Tibial nerve (tissue), 4 donors: ENCODE results near the gene FMN2.

ENCODE experiments used
- EP300 ChIP-seq, 2 donors: sonication (generic); formaldehyde crosslinking; IDR thresholded peaks; one replicate each; pipeline ENCODE4 v1.6.1; 2017; ENCODE audit warnings: antibody characterized with exemption in 2 of 2, mild to moderate bottlenecking in 1 of 2
- POLR2A ChIP-seq, 2 donors: fragments of 450-650 bp; IDR thresholded peaks; one replicate each; pipeline ENCODE4 v1.6.1; 2017; ENCODE audit warnings: antibody characterized with exemption in 2 of 2, mild to moderate bottlenecking in 2 of 2, moderate library complexity in 2 of 2
- TF ChIP-seq, protein P1 (sequence below), 5 experiments: fragments of 200-600 bp in 3 of 5; fragments of 450-650 bp in 2 of 5; sonication (generic) in 3 of 5; IDR thresholded peaks; one replicate each; pipeline ENCODE4 v1.5.1; 2016 to 2019; ENCODE audit warnings: antibody characterized with exemption in 5 of 5, mild to moderate bottlenecking in 3 of 5, moderate library complexity in 2 of 5

DNA sequence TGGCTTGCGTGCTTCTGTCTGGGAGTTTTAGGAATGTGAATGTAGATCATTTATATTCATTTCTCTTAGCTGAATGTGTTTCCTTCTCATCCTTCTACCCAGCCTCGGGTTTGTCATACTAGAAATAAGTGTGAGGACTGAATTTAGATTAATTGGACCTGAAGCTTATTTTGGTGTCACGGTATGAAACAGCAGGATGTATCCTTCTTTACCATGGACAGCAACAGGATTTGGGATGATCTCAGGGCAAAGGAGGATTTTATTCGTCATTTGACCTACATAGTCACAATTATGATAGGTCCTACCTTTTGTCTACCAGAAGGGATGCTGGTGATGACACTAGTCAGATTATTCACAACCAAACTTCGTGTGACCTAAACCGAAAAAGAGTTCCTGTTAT, 127.4 kb downstream of the FMN2 start:
- TF ChIP-seq, protein P1, sequence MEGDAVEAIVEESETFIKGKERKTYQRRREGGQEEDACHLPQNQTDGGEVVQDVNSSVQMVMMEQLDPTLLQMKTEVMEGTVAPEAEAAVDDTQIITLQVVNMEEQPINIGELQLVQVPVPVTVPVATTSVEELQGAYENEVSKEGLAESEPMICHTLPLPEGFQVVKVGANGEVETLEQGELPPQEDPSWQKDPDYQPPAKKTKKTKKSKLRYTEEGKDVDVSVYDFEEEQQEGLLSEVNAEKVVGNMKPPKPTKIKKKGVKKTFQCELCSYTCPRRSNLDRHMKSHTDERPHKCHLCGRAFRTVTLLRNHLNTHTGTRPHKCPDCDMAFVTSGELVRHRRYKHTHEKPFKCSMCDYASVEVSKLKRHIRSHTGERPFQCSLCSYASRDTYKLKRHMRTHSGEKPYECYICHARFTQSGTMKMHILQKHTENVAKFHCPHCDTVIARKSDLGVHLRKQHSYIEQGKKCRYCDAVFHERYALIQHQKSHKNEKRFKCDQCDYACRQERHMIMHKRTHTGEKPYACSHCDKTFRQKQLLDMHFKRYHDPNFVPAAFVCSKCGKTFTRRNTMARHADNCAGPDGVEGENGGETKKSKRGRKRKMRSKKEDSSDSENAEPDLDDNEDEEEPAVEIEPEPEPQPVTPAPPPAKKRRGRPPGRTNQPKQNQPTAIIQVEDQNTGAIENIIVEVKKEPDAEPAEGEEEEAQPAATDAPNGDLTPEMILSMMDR (IDR thresholded peaks at IDR 0.05) = no peak
- no peak for TF ChIP-seq POLR2A (IDR thresholded peaks at IDR 0.05)
- TF ChIP-seq EP300 (IDR thresholded peaks at IDR 0.05) = no peak
